Heart left ventricle (tissue), 13 donors: Measurements from ENCODE around the gene MGST2.

Experiments used
- CTCF ChIP-seq, 12 donors: fragments of 200-600 bp; sonication (generic) in 4 of 12; IDR thresholded peaks; one replicate each; pipeline versions ENCODE4 v1.5.0 to v1.8.0; 2018 to 2022; ENCODE audit warnings: antibody characterized with exemption in 12 of 12, mild to moderate bottlenecking in 5 of 12
- POLR2A ChIP-seq, 2 donors: fragments of 450-650 bp; IDR thresholded peaks; one replicate each; pipeline ENCODE4 v1.6.1; 2017; ENCODE audit warnings: antibody characterized with exemption in 2 of 2, mild to moderate bottlenecking in 2 of 2, moderate library complexity in 2 of 2
- donor health status: ischemic (EF 13 %, LVEDD 7.1; RV severe dilation, severe dysfunction).
- donor health status: DM: no; HTN: yes; CAD: no.
- donor health status: DM: no; HTN: no; CAD: no.
- donor health status: ischemic (EF 25% LVEDD 6.9; RV normal size, moderate dysfunction).
- donor health status: ischemic (EF 25% LVEDD 5.7; RV mildly dilated, moderate dysfunction).
- donor health status: ischemic (EF 35%, LVEDD 5.7; RV mildly dilated, moderate dysfunction).
- donor health status: nonischemic (EF 11% LVEDD 7.7; RV severe dilation, severe dysfunction).
- donor health status: DM: yes; HTN: yes; CAD: no.
- donor health status: PGD.
- donor health status: ischemic (EF 29% LVEDD 5.4; RV normal size, mild dysfunction).
- donor health status: nonischemic (EF 23%, LVEDD 6.1; RV moderate dilation, normal function).

GRCh38 chr4:139647184-139647583, 18.4 kb upstream of the MGST2 start:
- TF ChIP-seq CTCF (IDR thresholded peaks at IDR 0.05) (no peak), POLR2A (IDR thresholded peaks at IDR 0.05) (no peak)
